Mesenchymal stem cell (in vitro differentiated cells and primary cell): ENCODE data around the gene GIGYF2.

Experiments
- DNase-seq: peaks from one replicate; pipeline ENCODE4 v3.0.0-alpha.2; 2013
- H2AFZ ChIP-seq: one replicate; pipeline ENCODE4 v1.6.1; 2013; ENCODE audit warnings: low read depth, mild to moderate bottlenecking, control low read depth, inconsistent platforms, low read length, moderate library complexity
- H2AK5ac ChIP-seq: 2 replicates; pipeline ENCODE4 v1.6.1; 2013; ENCODE audit warnings: low read length, moderate library complexity, mild to moderate bottlenecking, inconsistent platforms; ENCODE audit not compliant: severe bottlenecking
- H2BK120ac ChIP-seq: one replicate; pipeline ENCODE4 v1.6.1; 2013; ENCODE audit warnings: low read depth, mild to moderate bottlenecking, inconsistent platforms, low read length, moderate library complexity
- H2BK12ac ChIP-seq, 2 experiments: one replicate each; pipeline ENCODE4 v1.6.1; 2013; ENCODE audit warnings: inconsistent platforms in 2 of 2, low read length in 2 of 2, mild to moderate bottlenecking in 2 of 2, moderate library complexity in 2 of 2, control low read depth in 1 of 2
- H2BK15ac ChIP-seq: one replicate; pipeline ENCODE4 v1.6.1; 2013; ENCODE audit warnings: mild to moderate bottlenecking, low read depth, inconsistent platforms; ENCODE audit not compliant: poor library complexity, severe bottlenecking
- H2BK5ac ChIP-seq: 2 replicates; pipeline ENCODE4 v1.6.1; 2013; ENCODE audit warnings: low read depth, mild to moderate bottlenecking, low read length, control low read depth, inconsistent platforms; ENCODE audit not compliant: poor library complexity, severe bottlenecking
- H3K14ac ChIP-seq, 2 experiments: one replicate each; pipeline ENCODE4 v1.6.1; 2013; ENCODE audit warnings: inconsistent platforms in 2 of 2, low read length in 2 of 2, control low read depth in 1 of 2, mild to moderate bottlenecking in 1 of 2, moderate library complexity in 1 of 2
- H3K18ac ChIP-seq, 2 experiments: one replicate each; pipeline ENCODE4 v1.6.1; 2013; ENCODE audit warnings: inconsistent platforms in 2 of 2, low read length in 2 of 2, control low read depth in 1 of 2, low read depth in 1 of 2, mild to moderate bottlenecking in 1 of 2
- H3K23ac ChIP-seq, 2 experiments: one replicate each; pipeline ENCODE4 v1.6.1; 2013; ENCODE audit warnings: inconsistent platforms in 2 of 2, low read length in 2 of 2, mild to moderate bottlenecking in 2 of 2, moderate library complexity in 2 of 2, control low read depth in 1 of 2
- H3K27ac ChIP-seq: 2 replicates; pipeline ENCODE4 v1.5.1; 2013; ENCODE audit warnings: mild to moderate bottlenecking, moderate library complexity, low read length, control low read depth, inconsistent platforms; ENCODE audit not compliant: poor library complexity, severe bottlenecking
- H3K27me3 ChIP-seq, 2 experiments: 2 replicates each; pipeline versions ENCODE4 v1.6.1 to v1.7.0; 2013; ENCODE audit warnings: low read length in 2 of 2, mild to moderate bottlenecking in 2 of 2, moderate library complexity in 2 of 2, control low read depth in 1 of 2, inconsistent platforms in 1 of 2; ENCODE audit not compliant: control insufficient read depth in 1 of 2, insufficient read depth in 1 of 2
- H3K36me3 ChIP-seq, 2 experiments: 2 replicates each; pipeline versions ENCODE4 v1.6.1 to v1.7.0; 2013; ENCODE audit warnings: low read length in 2 of 2, control low read depth in 1 of 2, inconsistent platforms in 1 of 2, low read depth in 1 of 2, mild to moderate bottlenecking in 1 of 2; ENCODE audit not compliant: insufficient read depth in 2 of 2, control insufficient read depth in 1 of 2
- H3K4ac ChIP-seq, 2 experiments: one replicate each; pipeline ENCODE4 v1.6.1; 2013; ENCODE audit warnings: inconsistent platforms in 2 of 2, low read length in 2 of 2, mild to moderate bottlenecking in 2 of 2, moderate library complexity in 2 of 2, control low read depth in 1 of 2, low read depth in 1 of 2
- H3K4me1 ChIP-seq: 2 replicates; pipeline ENCODE4 v1.6.1; 2013; ENCODE audit warnings: low read depth, low read length, control low read depth; ENCODE audit not compliant: control insufficient read depth, insufficient read depth
- H3K4me2 ChIP-seq: 2 replicates; pipeline ENCODE4 v1.6.1; 2013; ENCODE audit warnings: low read length, mild to moderate bottlenecking, inconsistent platforms; ENCODE audit not compliant: poor library complexity, severe bottlenecking
- H3K4me3 ChIP-seq, 2 experiments: 2 replicates each; pipeline versions ENCODE4 v1.5.1 to v1.7.0; 2013; ENCODE audit warnings: low read length in 2 of 2, mild to moderate bottlenecking in 2 of 2, control low read depth in 1 of 2, low read depth in 1 of 2; ENCODE audit not compliant: insufficient read depth in 1 of 2
- H3K79me1 ChIP-seq: replicated peaks from 2 replicates; pipeline ENCODE4 v1.6.1; 2013; ENCODE audit warnings: mild to moderate bottlenecking, control low read depth, low read length, inconsistent platforms; ENCODE audit not compliant: poor library complexity, severe bottlenecking
- H3K9ac ChIP-seq: 2 replicates; pipeline ENCODE4 v1.7.0; 2013; ENCODE audit warnings: mild to moderate bottlenecking, low read length, moderate library complexity
- H3K9me3 ChIP-seq: 2 replicates; pipeline ENCODE4 v1.7.0; 2013; ENCODE audit warnings: mild to moderate bottlenecking, low read length; ENCODE audit not compliant: control insufficient read depth
- H4K8ac ChIP-seq: one replicate; pipeline ENCODE4 v1.6.1; 2013; ENCODE audit warnings: inconsistent platforms, mild to moderate bottlenecking, low read length, moderate library complexity
- H4K91ac ChIP-seq: one replicate; pipeline ENCODE4 v1.6.1; 2013; ENCODE audit warnings: mild to moderate bottlenecking, low read length, inconsistent platforms
- WGBS: methylation state at CpG from one replicate; pipeline ENCODE4 v1.1.7; 2013; ENCODE audit warnings: mixed read lengths; 5-methylcytosine and 5-hydroxymethylcytosine counted together

The GIGYF2 gene

GRCh38 chr2:232888839-232889529 lies 191.9 kb downstream of the GIGYF2 start:
- Histone ChIP-seq H2AFZ (no peak overlapping the region), H3K23ac (no peak overlapping the region), H2BK5ac (no peak overlapping the region), H4K91ac (no peak overlapping the region), H2BK15ac (no peak overlapping the region), H2BK12ac (no peak overlapping the region), H3K4me1 (peaks cover 20% of the 10 kb centered on the region), H3K27ac (no peak overlapping the region), H3K4me3 (no peak overlapping the region), H3K79me1 (no peaks in the 10 kb centered on the region), H3K18ac (no peak overlapping the region), H3K27me3 (peaks cover 5 to 37% of the 10 kb centered on the region in 2 experiments), H3K9ac (no peak overlapping the region), H2BK120ac (no peak overlapping the region), H3K4me2 (no peak overlapping the region), H2AK5ac (no peak overlapping the region), H4K8ac (no peak overlapping the region), H3K4ac (no peak overlapping the region), H3K36me3 (no peaks in the 10 kb centered on the region), H3K14ac (peak overlapping the region in 1 of 2 experiments; percentile 26), H3K9me3 (no peaks in the 10 kb centered on the region)
- 90% methylated on average over 14 of the region's 14 CpGs for WGBS
- DNase-seq, result no peak

- WGBS, result 82% methylated on average over 5 of the region's 5 CpGs
- Histone ChIP-seq H3K79me1 (no peaks in the 10 kb centered on the region), H3K27me3 (peaks cover 5 to 39% of the 10 kb centered on the region in 2 experiments), H3K4me3 (no peak overlapping the region), H2BK120ac (no peak overlapping the region), H2BK5ac (no peak overlapping the region), H3K4me2 (no peak overlapping the region), H3K27ac (no peak overlapping the region), H4K91ac (no peak overlapping the region), H3K4me1 (peaks cover 20% of the 10 kb centered on the region), H3K9ac (no peak overlapping the region), H2AK5ac (no peak overlapping the region), H2AFZ (no peak overlapping the region), H2BK12ac (no peak overlapping the region), H3K36me3 (no peaks in the 10 kb centered on the region), H3K18ac (no peak overlapping the region), H3K9me3 (no peaks in the 10 kb centered on the region), H4K8ac (no peak overlapping the region), H3K23ac (no peak overlapping the region), H3K4ac (no peak overlapping the region), H2BK15ac (no peak overlapping the region), H3K14ac (no peak overlapping the region)
- DNase-seq, result no peak
Observed at GRCh38 chr2:232889876-232890401, 192.8 kb downstream of the GIGYF2 start.

- Histone ChIP-seq H2BK5ac (no peak overlapping the region), H3K9me3 (no peaks in the 10 kb centered on the region), H3K4me3 (no peak overlapping the region), H4K8ac (no peak overlapping the region), H3K18ac (no peak overlapping the region), H3K27me3 (peaks cover 5 to 39% of the 10 kb centered on the region in 2 experiments), H4K91ac (no peak overlapping the region), H3K4ac (no peak overlapping the region), H3K14ac (no peak overlapping the region), H2BK12ac (no peak overlapping the region), H2BK15ac (no peak overlapping the region), H3K4me2 (no peak overlapping the region), H3K36me3 (no peaks in the 10 kb centered on the region), H3K4me1 (peaks cover 20% of the 10 kb centered on the region), H3K27ac (no peak overlapping the region), H3K79me1 (no peaks in the 10 kb centered on the region), H3K9ac (no peak overlapping the region), H2AFZ (no peak overlapping the region), H3K23ac (no peak overlapping the region), H2BK120ac (no peak overlapping the region), H2AK5ac (no peak overlapping the region)
- DNase-seq, result no peak
- WGBS, result 82% methylated on average over 11 of the region's 11 CpGs
Observed at GRCh38 chr2:232890536-232890895, 193.4 kb downstream of the GIGYF2 start.

GRCh38 chr2:232890896-232891601 lies 193.9 kb downstream of the GIGYF2 start:
- H2BK120ac ChIP-seq, result no peak overlapping the region
- H2BK5ac ChIP-seq, result no peak overlapping the region
- H3K4me1 ChIP-seq, result peaks cover 20% of the 10 kb centered on the region
- H3K9ac ChIP-seq, result no peak overlapping the region
- no peak overlapping the region for H4K91ac ChIP-seq
- no peak overlapping the region for H3K23ac ChIP-seq
- no peak overlapping the region for H3K18ac ChIP-seq
- peak overlapping the region in 1 of 2 experiments; percentile 36 for H3K14ac ChIP-seq
- peak overlapping the region; percentile 29 for H4K8ac ChIP-seq
- no peaks in the 10 kb centered on the region for H3K36me3 ChIP-seq
- DNase-seq, result no peak
- peaks cover 2 to 37% of the 10 kb centered on the region in 2 experiments for H3K27me3 ChIP-seq
- H3K4me3 ChIP-seq, result no peak overlapping the region
- no peak overlapping the region for H2BK12ac ChIP-seq
- H3K27ac ChIP-seq, result no peak overlapping the region
- no peak overlapping the region for H2AK5ac ChIP-seq
- H2BK15ac ChIP-seq, result no peak overlapping the region
- WGBS, result 55% methylated on average over 23 of the region's 23 CpGs
- no peaks in the 10 kb centered on the region for H3K9me3 ChIP-seq
- H3K4me2 ChIP-seq, result peak overlapping the region; percentile 13
- H2AFZ ChIP-seq, result no peak overlapping the region
- no peaks in the 10 kb centered on the region for H3K79me1 ChIP-seq
- H3K4ac ChIP-seq, result no peak overlapping the region
